K562 (cell line): Measurements from ENCODE around the gene POLR3GL. TPM values are rescaled to one million over a fixed set of nuclear protein-coding genes. Genes with fewer than 3 reads are reported as not detected.
A peak's percentile ranks its signal among the peaks of the same experiment; 100 is the strongest.

ENCODE experiments used
- BACH1 ChIP-seq: fragments of 200-800 bp; sonication (Bioruptor generic); IDR thresholded peaks from 2 replicates; pipeline ENCODE4 v1.6.1; 2016; ENCODE audit warnings: missing genetic modification characterization, missing compliant biosample characterization
- CREB5 ChIP-seq: fragments of 250-450 bp; sonication (Bioruptor Pico); IDR thresholded peaks from 2 replicates; pipeline ENCODE4 v1.5.0; 2020; ENCODE audit warnings: mild to moderate bottlenecking
- E2F6 ChIP-seq, 2 experiments: IDR thresholded peaks; 2 replicates each; pipeline ENCODE4 v1.6.1; 2011; ENCODE audit warnings: borderline replicate concordance in 1 of 2, control low read depth in 1 of 2, low read depth in 1 of 2, low read length in 1 of 2, mild to moderate bottlenecking in 1 of 2, mixed read lengths in 1 of 2, moderate library complexity in 1 of 2; ENCODE audit not compliant: insufficient read depth in 1 of 2, insufficient read length in 1 of 2, poor library complexity in 1 of 2, severe bottlenecking in 1 of 2; ENCODE audit errors: extremely low read depth in 1 of 2
- FIP1L1 ChIP-seq: fragments of 200-400 bp; formaldehyde crosslinking; IDR thresholded peaks from 2 replicates; pipeline ENCODE4 v1.6.1; 2018; ENCODE audit warnings: mild to moderate bottlenecking, low read depth, low read length; ENCODE audit not compliant: poor library complexity, severe bottlenecking
- NELFE ChIP-seq: IDR thresholded peaks from 2 replicates; pipeline ENCODE4 v1.6.1; 2011; ENCODE audit warnings: mild to moderate bottlenecking; ENCODE audit not compliant: insufficient read depth, insufficient read length
- NFATC3 ChIP-seq: fragments of 450-650 bp; IDR thresholded peaks from 2 replicates; pipeline ENCODE4 v1.6.1; 2017; ENCODE audit warnings: mild to moderate bottlenecking
- RB1 ChIP-seq: fragments of 450-650 bp; IDR thresholded peaks from 2 replicates; pipeline ENCODE4 v1.6.1; 2017; ENCODE audit warnings: low read depth, mild to moderate bottlenecking
- SAP30 ChIP-seq: fragments of 200-600 bp; sonication (generic); IDR thresholded peaks from 2 replicates; pipeline ENCODE4 v1.6.1; 2012; ENCODE audit warnings: borderline replicate concordance, low read depth, mild to moderate bottlenecking, moderate library complexity, low read length, control low read depth, inconsistent platforms; ENCODE audit not compliant: insufficient read depth, poor library complexity, severe bottlenecking
- STAG1 ChIP-seq: sonication (generic); formaldehyde crosslinking; IDR thresholded peaks from 2 replicates; pipeline ENCODE4 v1.5.0; 2020; ENCODE audit warnings: missing genetic modification reagents, borderline replicate concordance
- ZBTB2 ChIP-seq: fragments of 450-650 bp; IDR thresholded peaks from 2 replicates; pipeline ENCODE4 v1.6.1; 2016; ENCODE audit warnings: antibody characterized with exemption
- ZC3H11A ChIP-seq: IDR thresholded peaks from 2 replicates; pipeline ENCODE4 v1.6.1; 2012; ENCODE audit warnings: low read depth, low read length, improper control_type of control experiment
- ZNF280A ChIP-seq: fragments of 450-650 bp; IDR thresholded peaks from 2 replicates; pipeline ENCODE4 v1.6.1; 2018; ENCODE audit warnings: mild to moderate bottlenecking, low read depth; ENCODE audit not compliant: partially characterized antibody
- ZNF76 ChIP-seq: fragments of 250-450 bp; sonication (Bioruptor Pico); IDR thresholded peaks from 2 replicates; pipeline ENCODE4 v1.4.0; 2020; ENCODE audit warnings: mild to moderate bottlenecking, moderate library complexity, borderline replicate concordance
- ZNF830 ChIP-seq: fragments of 250-450 bp; sonication (Bioruptor Pico); IDR thresholded peaks from 2 replicates; pipeline ENCODE4 v1.5.0; 2021; ENCODE audit warnings: mild to moderate bottlenecking
- polyA plus RNA-seq, 8 experiments: library from polyadenylated mRNA; depleted of rRNA in 4 of 8; stranded (reverse) in 5 of 8; unstranded in 3 of 8; fragments of >200 nt; fragmentation: Nextera tagmentation in 2 of 8; fragmentation: Illumina TruSeq in 1 of 8; extraction: Ambion mirVana in 2 of 8; extraction: Trizol in 1 of 8; gene quantifications; 2 replicates each; pipeline versions ENCODE4 v1.2.1 to v1.2.3, GENCODE V29; 2011 to 2014; ENCODE audit warnings: inconsistent platforms in 1 of 8, missing spikeins in 1 of 8
- total RNA-seq, 7 experiments: library from RNA; depleted of rRNA in 6 of 7; stranded (reverse); fragments of >200 nt in 6 of 7; fragmentation: Illumina TruSeq in 2 of 7; extraction: Trizol in 2 of 7; gene quantifications; 2 replicates each; pipeline versions ENCODE4 v1.2.1 to v1.2.3, GENCODE V29; 2011 to 2021; ENCODE audit warnings: low replicate concordance in 1 of 7
- TF ChIP-seq, protein P1 (sequence below): fragments of 250-450 bp; sonication (Bioruptor Pico); IDR thresholded peaks from 2 replicates; pipeline ENCODE4 v1.4.0; 2020; ENCODE audit warnings: mild to moderate bottlenecking, moderate library complexity
- TF ChIP-seq, protein P2 (sequence below): sonication (generic); formaldehyde crosslinking; IDR thresholded peaks from 2 replicates; pipeline ENCODE4 v1.8.0; 2022; ENCODE audit warnings: mild to moderate bottlenecking, missing genetic modification reagents

The POLR3GL gene
- total and polyA plus RNA-seq, 9 of the 15 experiments (the other 6 are each of a cell fraction or from before 2014, with no cell fraction given) = 14.6 to 48.4 (median 38.2) TPM

DNA sequence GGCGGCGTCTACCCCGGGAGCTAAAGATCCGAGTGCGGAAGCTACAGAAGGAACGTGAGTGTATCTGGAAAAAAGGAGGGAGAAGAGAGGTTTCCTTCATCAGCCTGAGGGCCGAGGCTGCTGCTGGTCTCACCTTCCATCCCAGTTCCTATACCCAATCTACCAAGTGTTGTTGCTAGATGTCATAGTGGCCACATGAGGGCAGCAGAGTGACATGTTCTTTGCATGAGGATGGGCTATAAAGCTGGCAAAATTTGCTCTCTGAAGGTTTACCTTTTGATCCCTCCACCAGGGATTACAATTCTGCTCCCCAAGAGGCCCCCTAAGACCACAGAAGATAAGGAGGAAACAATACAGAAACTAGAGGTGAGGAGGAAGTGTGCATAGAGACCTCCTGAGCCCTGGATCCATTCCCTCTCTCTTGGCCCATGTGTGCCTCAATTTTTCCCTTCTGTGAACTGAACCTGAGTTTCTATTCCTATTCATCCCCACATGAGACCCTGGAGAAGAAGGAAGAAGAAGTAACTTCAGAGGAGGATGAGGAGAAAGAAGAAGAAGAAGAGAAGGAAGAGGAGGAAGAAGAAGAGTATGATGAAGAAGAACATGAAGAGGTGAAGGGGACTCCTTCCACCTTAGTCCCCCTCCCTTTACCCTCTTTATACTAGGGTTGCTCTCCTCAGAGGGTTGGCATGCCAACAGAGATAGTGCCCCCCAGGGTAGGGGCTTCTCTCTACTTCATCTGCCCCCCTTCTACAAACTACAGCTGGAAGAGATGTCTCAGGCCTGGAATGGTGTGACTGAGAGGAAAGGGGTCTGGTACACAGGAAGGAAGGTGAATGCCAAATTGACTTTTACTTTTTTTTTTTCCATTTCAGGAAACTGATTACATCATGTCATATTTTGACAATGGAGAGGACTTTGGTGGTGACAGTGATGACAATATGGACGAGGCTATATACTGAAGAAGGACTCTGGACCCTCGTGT, 13.3 kb downstream of the POLR3GL start (continued):
- TF ChIP-seq NELFE (no peak), ZNF76 (CRISPR knock-in tag) (no peak), NFATC3 (no peak), STAG1 (peak; percentile 55; the same call in 1 of the 2 replicates), CREB5 (CRISPR knock-in tag) (no peak), ZC3H11A (no peak), RB1 (peak; percentile 56; the same call in 1 of the 2 replicates), ZNF280A (no peak), E2F6 (IDR thresholded peaks at IDR 0.05; ENCODE audit: borderline replicate concordance in 1 of 2, extremely low read depth in 1 of 2, insufficient read depth in 1 of 2, insufficient read length in 1 of 2, low read depth in 1 of 2, low read length in 1 of 2, poor library complexity in 1 of 2, severe bottlenecking in 1 of 2) (peak in 1 of 2 experiments; percentile 14), SAP30 (no peak), BACH1 (tag) (no peak; the same call in 1 of the 2 replicates), FIP1L1 (no peak), ZBTB2 (no peak), ZNF830 (no peak)
- TF ChIP-seq, protein P1, sequence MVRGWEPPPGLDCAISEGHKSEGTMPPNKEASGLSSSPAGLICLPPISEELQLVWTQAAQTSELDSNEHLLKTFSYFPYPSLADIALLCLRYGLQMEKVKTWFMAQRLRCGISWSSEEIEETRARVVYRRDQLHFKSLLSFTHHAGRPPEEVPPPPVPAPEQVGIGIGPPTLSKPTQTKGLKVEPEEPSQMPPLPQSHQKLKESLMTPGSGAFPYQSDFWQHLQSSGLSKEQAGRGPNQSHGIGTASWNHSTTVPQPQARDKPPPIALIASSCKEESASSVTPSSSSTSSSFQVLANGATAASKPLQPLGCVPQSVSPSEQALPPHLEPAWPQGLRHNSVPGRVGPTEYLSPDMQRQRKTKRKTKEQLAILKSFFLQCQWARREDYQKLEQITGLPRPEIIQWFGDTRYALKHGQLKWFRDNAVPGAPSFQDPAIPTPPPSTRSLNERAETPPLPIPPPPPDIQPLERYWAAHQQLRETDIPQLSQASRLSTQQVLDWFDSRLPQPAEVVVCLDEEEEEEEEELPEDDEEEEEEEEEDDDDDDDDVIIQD (CRISPR knock-in tag) = no peak
- TF ChIP-seq, protein P2, sequence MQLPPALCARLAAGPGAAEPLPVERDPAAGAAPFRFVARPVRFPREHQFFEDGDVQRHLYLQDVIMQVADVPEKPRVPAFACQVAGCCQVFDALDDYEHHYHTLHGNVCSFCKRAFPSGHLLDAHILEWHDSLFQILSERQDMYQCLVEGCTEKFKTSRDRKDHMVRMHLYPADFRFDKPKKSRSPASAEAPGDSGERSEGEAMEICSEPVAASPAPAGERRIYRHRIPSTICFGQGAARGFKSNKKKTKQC (CRISPR knock-in tag) = no peak
